C4-2B (cell line): Measurements from ENCODE around the gene STEAP1.
"Not testable (repeated sequence)": the region's sequence is repeated elsewhere in the genome, so short reads cannot be mapped to it uniquely, and the experiment has no call there.

Experiments
- H3K27ac ChIP-seq: fragments of 450-650 bp; 2 replicates; pipeline ENCODE4 v1.5.1; 2017
- ZFX ChIP-seq: fragments of 450-650 bp; IDR thresholded peaks from 2 replicates; pipeline ENCODE4 v1.6.1; 2017
- TF ChIP-seq, protein P1 (sequence below): fragments of 450-650 bp; conservative IDR thresholded peaks from 2 replicates; pipeline ENCODE4 v1.5.1; 2017; ENCODE audit warnings: mild to moderate bottlenecking

Gene STEAP1

DNA sequence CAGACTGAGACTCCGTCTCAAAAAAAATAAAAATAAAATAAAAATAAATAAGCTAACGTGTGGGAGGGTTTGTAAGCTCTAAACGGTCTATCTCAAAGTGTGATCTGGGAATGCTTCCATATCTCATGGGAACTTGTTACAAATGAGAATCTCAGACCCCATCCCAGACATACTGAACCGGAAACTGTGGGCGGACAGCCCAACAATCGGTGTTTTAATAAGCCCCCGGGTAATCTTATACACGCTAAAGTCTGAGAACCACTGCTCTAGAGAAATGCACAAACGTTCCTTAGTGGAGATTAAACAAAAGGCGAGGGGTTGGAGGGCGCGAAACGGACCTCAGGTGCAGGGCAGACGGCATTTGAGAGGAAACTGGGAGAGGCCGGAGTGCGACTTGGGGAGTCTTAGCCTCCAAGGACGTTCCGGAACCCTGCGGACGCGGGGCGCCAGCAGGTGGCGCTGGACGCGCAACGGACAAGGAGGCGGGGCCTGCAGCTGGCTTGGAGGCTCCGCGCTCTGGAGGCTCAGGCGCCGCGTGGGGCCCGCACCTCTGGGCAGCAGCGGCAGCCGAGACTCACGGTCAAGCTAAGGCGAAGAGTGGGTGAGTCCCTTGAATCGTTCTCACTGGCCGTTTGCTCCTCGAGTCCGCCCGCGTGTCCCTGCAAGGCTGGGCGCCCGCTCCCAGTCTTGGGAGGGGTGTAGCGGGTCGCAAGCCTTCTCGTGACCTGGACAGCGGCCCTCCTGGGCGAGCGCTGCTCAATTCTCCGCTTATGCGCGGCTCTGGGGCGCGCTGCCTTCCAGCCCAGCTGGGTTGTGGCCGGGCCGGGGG is at the start of gene STEAP1:
TSS of gene STEAP1 (plus strand) at position 527 of the 829 bp plus-strand sequence. CDS start 5,320 bp downstream, outside the sequence.
- TF ChIP-seq, protein P1, sequence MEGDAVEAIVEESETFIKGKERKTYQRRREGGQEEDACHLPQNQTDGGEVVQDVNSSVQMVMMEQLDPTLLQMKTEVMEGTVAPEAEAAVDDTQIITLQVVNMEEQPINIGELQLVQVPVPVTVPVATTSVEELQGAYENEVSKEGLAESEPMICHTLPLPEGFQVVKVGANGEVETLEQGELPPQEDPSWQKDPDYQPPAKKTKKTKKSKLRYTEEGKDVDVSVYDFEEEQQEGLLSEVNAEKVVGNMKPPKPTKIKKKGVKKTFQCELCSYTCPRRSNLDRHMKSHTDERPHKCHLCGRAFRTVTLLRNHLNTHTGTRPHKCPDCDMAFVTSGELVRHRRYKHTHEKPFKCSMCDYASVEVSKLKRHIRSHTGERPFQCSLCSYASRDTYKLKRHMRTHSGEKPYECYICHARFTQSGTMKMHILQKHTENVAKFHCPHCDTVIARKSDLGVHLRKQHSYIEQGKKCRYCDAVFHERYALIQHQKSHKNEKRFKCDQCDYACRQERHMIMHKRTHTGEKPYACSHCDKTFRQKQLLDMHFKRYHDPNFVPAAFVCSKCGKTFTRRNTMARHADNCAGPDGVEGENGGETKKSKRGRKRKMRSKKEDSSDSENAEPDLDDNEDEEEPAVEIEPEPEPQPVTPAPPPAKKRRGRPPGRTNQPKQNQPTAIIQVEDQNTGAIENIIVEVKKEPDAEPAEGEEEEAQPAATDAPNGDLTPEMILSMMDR = peak; percentile 95
- TF ChIP-seq ZFX = peak; percentile 49; the same call in 1 of the 2 replicates
- H3K27ac ChIP-seq = peak within 1 kb of the TSS; percentile 86

DNA sequence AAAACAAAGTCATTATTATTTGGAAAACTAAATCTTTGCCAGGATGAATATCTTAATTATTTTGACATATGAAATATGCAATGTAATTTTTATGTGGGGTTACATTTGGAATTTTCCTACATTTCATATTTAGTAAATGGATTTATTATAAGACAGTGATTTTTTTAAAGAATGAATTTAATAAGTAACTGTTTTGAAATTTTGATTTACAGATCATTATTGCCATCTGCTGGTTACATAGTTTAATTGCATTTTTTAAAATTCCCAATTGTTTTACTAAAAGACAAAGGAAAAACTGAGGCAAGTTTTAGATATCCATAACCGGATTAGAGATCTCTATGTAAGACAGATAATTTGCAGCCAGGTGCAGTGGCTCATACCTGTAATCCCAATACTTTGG is 39.3 kb upstream of the STEAP1 start:
- not testable (repeated sequence) for H3K27ac ChIP-seq
- TF ChIP-seq, protein P1 = peak; percentile 63

- H3K27ac ChIP-seq = not testable (repeated sequence)
These were observed 35.6 kb upstream of the STEAP1 start for GRCh38 chr7:90118551-90119177.

DNA sequence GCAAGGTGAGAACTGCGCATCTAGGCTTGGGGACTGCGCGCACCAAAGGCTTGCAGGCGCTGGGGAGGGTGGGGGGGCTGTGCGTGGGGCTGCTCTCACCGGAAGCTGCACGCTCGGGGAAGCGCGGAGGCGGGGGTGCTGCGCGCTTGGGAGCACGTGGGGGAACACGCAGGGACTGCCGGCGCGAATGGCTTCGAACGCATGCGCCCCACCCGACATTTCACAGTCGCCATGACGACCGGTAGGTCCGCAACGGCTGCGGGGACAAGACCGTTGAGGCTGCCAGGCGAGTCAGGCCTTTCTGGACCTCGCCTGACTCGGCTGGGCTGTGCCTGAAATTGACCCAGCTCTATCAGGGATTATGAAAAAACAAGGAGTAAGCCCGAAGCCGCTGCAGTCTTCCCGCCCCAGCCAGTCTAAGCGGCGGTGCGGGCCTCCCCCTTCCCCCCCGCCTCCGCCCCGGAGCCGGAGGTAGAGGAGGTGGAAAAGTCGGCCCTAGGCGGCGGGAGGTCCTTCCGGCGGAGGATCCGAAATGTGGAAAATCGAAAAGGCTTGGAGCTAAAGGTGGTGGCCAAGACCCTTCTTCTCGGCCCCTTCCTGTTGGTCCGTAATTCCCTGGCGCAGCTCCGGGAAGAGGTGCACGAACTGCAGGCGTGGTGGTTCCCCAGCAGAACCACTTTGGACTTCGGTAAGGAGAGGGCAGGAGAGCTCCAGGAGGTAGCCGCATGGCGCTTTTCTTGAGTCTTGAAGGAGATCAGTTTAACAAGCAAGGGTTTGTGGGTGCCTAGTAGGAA is 34.9 kb upstream of the STEAP1 start:
- H3K27ac ChIP-seq = no peak overlapping the region
- no peak for TF ChIP-seq ZFX
- TF ChIP-seq, protein P1 = no peak

- H3K27ac ChIP-seq = not testable (repeated sequence)
These were observed 34.1 kb upstream of the STEAP1 start for GRCh38 chr7:90120205-90120604.

GRCh38 chr7:90131746-90132145 is 22.5 kb upstream of the STEAP1 start:
- H3K27ac ChIP-seq = not testable (repeated sequence)

GRCh38 chr7:90147079-90147960 is 6.9 kb upstream of the STEAP1 start:
- not testable (repeated sequence) for H3K27ac ChIP-seq

GRCh38 chr7:90149428-90149827 is 4.8 kb upstream of the STEAP1 start:
- H3K27ac ChIP-seq = not testable (repeated sequence)
- TF ChIP-seq, protein P1 = peak; percentile 75

DNA sequence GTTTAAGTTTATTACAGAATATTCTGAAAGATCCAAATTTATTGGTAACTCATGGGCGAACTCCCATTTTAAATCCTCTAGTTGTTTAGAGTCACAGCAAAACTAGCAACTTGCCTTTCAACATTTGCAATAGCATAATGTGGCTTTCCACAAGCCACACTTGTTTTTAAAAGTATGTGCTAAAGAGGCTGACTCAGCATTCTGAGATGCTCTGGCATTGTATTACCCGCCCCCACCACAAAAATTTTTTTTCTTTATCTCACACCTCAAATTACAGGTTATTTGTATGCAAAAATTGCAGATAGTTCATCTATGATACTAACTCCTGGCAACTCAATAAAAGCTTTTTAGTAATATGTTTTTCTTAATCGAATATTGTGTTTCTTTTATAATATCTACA is 2.4 kb upstream of the STEAP1 start:
- not testable (repeated sequence) for H3K27ac ChIP-seq
